RPMI7951 (cell line): ENCODE results near the gene TRIM3. TPM values are rescaled to one million over a fixed set of nuclear protein-coding genes. Genes with fewer than 3 reads are reported as not detected.
A peak's percentile ranks its signal among the peaks of the same experiment; 100 is the strongest.
"Not testable (repeated sequence)": the region's sequence is repeated elsewhere in the genome, so short reads cannot be mapped to it uniquely, and the experiment has no call there.

Experiments used
- DNase-seq: peaks from one replicate; pipeline ENCODE4 v3.0.0-alpha.2; 2012; ENCODE audit warnings: low read depth
- total RNA-seq: library from RNA; depleted of rRNA; stranded (reverse); fragments of >200 nt; shearing (Covaris generic); gene quantifications from 2 replicates; pipeline ENCODE4 v1.2.3, GENCODE V29; 2014; rRNA removed

Gene TRIM3
- 11.3 and 12.2 TPM in 2 replicates for total RNA-seq

DNA sequence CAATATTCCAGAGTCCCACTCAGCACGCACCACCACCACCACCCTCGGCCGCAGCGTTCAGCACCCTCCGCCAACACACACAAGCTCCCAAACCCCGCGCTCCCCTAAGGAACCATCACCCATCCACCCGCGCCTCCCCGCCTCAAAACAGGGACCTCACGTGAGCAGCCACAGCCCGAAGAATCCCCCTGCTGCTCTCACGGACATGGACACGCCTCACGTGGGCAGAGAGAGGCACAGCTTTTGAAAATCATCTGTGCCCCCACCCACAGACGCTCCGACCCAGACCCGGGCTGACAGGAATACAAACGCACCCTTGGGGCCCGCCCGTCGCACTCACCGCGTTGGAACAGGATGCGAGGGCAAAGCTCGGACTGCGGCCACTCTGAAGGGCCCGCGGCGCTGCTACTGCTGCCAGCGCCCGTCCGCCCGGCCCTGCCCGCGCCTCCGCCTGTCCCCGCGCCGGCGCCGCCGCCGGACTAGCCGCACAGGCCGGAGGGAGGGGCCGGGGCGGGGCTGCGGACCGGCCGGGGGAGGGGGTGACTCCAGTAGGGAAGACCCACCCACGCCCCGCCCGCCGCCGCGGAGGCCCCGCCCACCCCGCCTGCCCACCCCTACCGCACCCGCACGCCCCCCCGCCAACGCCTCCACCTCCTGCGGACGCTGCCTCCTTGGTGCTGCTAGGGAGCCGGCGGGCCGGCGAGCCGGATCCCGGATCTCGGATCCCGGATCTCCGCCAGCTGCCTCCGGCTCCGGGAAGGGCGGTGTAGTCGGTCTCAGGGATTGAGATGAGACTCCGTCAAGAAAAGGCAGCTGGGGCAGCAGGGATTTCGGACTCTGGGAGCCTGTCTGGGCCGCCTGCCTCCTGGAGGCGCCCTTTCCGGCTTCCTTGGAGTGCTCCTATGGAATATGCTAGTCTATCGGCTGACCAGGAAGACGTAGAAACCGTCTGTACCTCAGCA is at the start of gene TRIM3:
TSS of gene TRIM3 (minus strand) at position 491 of the 962 bp plus-strand sequence. CDS start 8,246 bp downstream, outside the sequence.
- peak; percentile 85 for DNase-seq

DNA sequence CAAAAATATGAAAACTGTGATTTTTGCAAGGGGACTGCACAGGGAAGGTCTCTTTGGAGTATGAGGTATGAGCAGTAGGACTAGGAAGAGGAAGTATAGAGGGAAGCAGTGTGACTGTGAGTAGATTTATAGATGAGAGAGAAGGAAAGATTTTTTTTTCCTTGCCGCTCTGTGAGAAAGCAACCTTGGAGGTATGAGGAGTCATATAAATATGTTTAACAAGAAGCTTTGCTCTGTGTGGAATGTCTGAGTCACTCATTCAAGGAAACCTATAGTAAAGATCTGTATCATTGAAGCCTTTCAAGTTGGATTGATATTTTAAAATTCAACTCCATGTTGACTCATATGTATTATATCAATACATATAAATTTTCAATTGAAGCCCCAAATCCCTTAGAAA is 49.5 kb upstream of the TRIM3 start:
- peak; percentile 21 for DNase-seq

DNA sequence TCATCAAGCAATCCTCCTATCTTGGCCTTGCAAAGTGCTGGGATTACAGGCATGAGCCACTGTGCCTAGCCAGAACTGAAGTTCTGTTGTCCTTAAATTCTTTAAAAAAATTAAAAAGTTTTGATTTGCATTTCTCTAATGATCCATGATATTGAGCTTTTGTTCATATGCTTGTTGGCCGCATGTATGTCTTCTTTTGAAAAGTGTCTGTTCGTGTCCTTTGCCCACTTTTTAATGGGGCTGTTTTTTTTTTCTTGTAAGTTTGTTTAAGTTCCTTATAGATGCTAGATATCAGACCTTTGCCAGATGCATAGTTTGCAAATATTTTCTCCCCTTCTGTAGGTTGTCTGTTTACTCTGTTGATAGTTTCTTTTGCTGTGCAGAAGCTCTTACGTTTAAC is 48.2 kb upstream of the TRIM3 start:
- not testable (repeated sequence) for DNase-seq

DNA sequence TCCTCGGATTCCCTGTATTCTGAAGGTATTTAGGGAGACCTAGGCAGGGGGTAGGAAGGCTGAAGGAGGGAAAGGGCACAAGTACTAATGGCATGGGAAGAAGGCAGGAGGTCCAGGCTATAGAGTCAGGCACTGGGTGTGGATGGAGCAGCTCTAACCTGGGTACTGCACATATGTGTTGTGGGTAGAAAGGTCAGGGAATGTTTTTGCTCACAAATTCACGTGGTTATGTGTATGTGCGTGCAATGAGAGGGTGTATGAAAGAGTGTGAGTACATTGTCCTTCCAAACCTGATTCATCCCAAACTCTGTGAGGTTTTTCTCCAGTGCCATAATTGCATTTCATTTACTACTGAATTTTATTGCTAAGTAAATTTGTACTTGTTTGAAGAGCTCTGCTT is 46.5 kb upstream of the TRIM3 start:
- no peak for DNase-seq

DNA sequence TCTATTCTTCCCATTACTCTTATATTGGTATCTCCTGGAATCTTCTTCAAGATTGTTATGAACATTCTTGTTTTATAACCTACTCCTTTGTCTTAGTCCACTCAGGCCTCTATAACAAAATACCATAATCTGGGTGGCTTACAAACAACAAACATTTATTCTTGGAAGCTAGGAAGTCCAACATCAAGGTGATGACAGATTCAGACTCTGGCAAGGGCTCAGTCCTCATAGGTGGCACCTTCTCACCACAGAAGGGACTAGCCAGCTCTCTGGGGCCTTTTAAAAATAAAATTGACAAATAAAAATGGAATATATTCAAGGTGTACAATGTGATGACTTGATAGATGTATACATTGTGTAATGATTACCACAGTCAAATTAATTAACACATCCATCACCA is 43.1 kb upstream of the TRIM3 start:
- DNase-seq: no peak

DNA sequence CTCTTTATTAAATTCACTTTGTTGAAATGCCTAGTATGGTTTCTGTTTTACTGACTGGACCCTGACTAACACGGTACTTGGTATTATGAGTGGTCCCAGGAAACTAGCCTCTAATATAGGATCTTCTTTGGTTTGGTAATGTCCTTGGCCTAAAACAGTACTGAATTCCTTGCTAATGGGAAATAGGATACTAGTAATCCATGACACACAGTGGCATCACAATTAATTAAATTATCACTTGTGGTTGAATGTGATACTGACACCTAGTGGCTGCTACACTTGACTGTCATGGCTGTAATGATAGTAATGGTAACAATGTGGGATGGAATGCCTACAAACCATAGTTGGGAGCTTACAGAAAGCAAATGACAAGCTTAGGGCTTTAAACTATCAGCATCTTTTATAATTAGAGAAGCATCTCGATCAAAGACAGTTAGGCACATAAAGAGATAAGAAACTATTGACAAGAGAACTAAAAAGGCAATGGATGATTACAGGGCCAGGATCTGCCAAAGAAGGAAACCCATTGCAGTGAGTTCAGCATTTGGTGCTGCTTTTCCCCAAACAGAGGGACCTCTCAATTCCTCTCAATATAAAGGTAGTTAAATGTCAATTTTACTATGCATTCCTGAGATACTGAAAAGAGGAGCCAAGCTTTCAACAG is 32.0 kb upstream of the TRIM3 start:
- DNase-seq: peak; percentile 68

DNA sequence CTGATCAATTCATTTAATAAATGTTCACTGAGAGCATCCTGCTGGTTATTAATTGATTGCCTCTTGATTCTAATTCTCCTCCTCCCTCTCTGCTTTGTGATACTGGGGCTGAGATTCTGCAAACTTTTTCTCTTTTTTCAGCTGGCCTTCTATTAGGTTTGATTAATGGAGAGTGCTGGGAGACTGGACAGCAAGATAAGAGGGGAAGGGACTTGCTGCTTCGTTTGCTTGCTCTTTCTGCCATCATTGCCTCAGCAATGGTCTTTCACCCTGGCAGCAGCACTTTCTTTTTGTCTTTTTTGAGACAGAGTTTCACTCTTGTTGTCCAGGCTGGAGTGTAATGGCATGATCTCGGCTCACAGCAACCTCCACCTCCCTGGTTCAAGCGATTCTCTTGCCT is 30.4 kb upstream of the TRIM3 start:
- DNase-seq: no peak

DNA sequence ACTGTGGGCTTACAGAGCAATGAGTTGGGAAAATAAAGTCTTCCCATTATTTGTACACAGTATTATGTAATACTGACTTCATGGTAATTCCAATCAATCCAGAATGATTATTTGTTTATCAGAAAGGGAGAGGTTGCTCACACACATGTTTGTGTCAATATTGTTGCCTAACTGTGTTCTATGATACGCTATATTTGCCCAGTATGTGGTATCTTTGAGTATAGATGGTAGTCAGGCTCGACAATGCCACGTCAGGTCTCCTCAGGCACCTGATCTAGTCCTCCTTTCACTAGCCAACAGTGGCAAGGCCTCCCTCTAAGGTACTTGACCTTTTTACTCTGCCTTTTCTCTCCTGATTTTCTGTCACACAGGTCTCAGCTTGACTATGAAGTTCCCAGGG is 28.6 kb upstream of the TRIM3 start:
- no peak for DNase-seq

DNA sequence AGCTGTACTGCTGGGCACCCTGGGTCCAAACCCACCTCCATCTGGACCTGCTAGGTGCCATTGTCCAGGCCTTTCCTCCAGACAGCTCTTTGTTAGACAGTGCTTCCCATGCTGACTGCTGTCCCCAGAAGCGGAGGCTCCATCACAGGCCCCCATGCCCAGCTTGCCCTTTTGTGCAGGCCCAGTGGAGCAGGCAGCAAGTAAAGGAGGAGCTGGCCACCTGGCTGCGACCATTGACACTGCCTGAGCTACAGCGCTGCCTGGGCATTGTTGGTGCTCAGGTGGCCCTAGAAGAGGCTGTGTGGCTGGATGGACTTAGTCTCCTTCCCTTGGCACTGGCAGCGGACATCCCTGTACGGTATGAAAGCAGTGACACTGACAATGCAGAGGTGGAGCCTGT is 24.8 kb upstream of the TRIM3 start:
- DNase-seq: no peak

DNA sequence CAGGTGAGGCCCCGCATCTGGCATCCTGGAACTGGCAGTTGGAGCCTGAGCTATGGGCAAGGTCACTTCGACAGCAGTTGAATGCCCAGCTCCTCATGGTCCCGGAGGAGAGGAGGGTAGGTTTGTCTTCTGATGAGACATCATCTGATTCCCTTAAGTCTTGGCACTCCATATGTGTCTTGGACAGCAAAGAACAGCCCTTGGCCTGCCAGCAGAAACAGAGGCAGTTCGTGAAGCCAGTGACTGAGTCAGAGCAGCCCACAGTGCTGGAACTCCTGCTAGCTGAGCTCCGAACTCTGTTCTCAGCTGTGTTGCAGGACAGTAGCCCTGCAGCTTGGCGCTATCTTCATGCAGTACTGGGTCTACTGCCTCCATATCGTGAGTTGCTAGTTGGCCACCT is 24.4 kb upstream of the TRIM3 start:
- no peak for DNase-seq

DNA sequence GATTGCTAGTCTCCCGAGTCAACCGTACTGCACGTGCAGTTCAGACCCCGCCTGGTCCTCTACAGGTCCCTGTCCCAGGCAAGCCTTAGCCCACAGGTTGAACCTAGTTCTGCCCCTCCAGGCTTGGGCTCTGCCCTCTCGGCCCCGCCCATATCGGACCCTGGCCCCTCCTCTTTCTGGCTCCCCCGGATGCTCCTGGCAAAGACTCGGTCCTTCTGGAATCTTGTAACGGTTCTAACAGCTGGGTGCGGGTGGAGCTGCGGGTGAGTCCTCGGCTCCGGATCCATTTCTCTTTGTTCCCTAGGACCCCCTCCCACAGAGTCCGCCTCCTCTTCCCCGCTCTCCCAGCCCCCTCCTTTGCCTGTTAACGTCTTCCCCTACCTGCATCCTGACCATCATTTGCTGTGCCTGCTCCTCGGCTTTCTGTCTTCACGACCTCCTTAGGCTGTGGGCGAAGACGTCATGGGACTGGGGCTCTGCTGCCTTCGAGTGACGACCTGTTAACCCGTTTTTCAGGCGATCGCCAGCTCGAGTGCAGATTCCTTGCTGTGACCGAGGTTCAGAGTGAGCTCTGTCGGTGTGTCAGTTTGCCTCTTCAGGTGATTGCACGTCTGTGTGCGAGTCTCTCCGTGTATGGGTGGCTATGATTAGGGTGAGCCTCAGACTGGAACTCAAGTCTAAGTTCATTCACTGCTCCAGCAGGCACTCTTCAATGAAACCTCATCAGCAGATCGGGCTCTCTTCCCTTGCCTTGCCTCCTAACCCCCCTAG is 23.5 kb upstream of the TRIM3 start, which contains the start of gene DNHD1:
TSS of gene DNHD1 (plus strand) at position 212 of the 771 bp plus-strand sequence. CDS start 936 bp downstream, outside the sequence.
- no peak for DNase-seq

DNA sequence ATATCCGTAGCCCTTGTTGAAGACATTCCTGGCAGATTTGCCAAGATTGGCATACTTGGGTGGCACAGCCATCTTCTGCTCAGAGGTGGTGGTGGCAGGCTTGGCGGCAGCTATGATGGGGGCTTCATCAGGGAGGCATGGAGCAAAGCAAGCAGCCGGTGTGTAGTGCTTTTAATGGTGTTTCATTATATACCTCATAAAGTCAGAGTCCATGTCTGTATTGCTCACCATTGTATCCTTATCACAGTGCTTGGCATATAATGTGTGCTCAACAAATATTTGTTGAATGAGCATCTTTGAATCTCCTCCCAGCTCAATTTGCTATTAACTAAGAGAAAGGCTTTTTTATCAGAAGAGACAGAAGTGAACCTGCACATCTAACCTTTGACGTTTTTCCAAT is 15.6 kb upstream of the TRIM3 start:
- no peak for DNase-seq

DNA sequence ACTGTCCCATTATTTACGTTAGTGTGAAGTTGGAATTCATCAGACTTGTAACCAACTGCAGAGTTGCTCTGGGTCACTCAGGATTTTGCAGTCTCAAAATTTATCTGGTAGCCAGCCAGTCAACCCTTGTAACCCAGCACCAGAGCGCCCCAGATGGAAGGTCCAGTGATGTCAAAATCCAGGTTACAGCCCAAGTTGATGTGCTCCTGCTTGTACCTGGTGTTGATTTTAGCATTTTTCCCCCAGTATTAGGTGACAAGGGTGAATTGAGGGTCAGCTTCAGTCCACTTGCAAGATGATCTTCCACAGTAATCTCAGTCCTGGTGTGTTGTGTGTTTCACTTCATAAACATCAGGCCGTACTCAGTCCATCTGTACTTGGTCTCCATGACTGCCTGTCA is 15.1 kb upstream of the TRIM3 start:
- no peak for DNase-seq

DNA sequence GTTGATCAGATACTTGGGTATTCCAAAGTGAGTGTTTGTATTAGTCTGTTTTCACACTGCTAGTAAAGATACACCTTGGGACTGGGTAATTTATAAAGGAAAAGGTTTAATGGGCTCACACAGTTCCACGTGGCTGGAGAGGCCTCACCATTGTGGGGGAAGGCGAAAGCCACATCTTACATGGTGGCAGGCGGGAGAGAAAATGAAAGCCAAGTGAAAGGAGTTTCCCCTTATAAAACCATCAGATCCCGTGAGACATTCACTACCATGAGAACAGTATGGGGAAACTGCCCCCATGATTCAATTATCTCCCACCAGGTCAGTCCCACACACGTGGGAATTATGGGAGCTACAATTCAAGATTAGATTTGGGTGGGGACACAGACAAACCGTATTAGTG is 14.6 kb upstream of the TRIM3 start:
- no peak for DNase-seq

DNA sequence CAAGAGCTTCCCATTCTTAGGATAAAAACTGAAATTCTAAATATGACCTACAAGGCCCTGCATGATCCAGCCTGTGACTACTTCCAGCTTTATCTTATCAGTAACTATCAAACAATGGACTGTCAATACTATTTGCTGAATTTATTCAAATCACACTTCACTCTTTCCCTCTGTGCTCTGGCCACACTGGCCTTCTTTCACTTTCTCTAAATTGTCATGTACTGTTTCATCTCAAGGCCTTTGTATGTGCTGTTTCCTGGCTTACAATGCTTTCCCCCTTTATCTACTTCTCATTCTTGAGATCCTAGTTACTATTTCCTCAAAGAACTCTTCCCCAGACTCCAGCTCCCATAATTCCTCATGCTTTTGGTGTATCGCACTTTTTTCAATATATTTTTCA is 13.2 kb upstream of the TRIM3 start:
- no peak for DNase-seq

DNA sequence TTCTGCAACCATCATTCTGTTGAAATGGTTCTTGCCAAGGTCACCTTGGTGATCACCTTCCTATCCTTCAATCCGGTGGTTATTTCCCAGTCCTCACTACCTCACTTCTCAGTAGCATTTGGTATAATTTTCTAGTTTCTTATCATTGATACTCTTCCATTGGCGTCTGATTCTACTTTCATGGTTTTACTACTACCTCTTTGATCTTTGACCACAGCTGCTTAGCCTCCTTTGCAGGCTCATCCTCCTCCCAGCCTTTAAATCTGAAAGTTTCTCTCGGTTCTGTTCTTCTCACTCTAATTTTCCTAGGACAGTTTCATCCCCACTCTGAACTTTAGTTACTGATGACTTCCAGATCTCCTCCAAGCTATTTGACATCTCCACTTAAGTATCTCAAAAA is 12.5 kb upstream of the TRIM3 start:
- no peak for DNase-seq

DNA sequence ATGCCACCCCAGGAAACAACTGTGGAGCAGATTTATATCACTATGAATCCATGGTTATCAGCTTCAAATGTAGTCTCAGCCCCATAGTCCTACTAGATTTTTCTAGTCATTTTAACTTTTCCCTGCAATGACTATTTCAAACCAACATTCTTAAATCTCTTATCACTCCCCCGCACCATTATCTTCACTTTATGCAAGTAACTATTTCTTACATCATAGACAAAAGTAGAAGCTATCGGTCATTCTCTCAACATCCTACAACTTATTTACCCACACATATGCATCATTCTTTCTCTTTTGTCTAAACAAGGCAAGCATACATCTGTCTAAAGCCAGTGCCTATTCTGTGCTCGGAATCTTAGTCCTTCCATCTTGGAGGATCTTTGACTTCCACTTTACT is 11.9 kb upstream of the TRIM3 start:
- DNase-seq: no peak

DNA sequence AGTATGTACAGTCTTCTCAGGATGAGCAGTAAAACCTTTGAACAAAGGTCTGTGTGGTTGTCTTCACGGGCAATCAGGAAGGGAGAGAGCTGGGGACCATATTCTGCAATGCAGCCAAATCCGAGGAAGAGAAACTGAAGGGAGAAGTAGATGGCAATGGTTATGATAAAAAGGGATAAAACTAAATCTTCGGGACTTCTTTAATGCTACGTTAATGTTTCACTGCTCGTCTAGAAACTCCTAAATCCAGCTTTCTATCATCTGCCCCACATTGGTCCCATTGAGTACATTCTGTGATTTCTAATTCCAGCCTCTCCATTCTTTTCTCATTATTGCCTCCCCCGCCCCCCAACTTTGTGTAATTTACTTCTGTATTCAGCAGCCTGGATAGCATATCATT is 9.3 kb upstream of the TRIM3 start:
- no peak for DNase-seq

DNA sequence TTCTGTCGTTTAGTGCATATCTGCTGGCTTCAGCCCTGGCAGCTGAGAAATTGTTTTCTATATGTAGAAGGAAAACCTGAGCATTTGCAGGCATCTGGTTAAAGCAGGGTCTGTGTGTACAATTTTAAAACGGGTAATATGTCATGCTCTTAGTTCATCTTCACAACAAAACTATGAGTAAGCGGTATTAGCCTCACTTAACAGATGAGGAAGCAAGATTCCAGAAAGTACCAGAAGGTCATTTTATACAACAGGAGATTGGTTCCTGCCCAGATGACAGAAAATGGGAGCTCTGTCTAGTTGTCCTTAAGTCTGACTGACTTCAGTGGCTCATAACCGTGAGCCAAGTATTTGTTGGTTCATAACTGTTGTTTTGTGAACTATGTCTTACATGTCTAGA is 8.7 kb upstream of the TRIM3 start:
- no peak for DNase-seq

DNA sequence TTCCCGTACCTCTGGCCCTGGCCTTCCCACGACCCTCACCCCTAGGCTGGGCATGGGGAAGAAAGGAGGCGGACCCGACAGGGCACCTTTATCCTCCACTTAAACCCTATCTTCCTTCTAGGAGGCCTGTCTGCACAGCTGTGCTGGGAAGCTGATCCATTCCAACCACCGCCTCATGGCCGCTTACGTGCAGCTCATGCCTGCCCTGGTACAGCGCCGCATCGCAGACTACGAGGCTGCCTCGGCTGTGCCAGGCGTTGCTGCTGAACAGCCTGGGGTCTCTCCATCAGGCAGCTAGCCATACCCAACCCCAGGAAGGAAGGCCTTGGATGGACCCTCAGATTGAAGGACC is 8.2 kb upstream of the TRIM3 start:
- no peak for DNase-seq

DNA sequence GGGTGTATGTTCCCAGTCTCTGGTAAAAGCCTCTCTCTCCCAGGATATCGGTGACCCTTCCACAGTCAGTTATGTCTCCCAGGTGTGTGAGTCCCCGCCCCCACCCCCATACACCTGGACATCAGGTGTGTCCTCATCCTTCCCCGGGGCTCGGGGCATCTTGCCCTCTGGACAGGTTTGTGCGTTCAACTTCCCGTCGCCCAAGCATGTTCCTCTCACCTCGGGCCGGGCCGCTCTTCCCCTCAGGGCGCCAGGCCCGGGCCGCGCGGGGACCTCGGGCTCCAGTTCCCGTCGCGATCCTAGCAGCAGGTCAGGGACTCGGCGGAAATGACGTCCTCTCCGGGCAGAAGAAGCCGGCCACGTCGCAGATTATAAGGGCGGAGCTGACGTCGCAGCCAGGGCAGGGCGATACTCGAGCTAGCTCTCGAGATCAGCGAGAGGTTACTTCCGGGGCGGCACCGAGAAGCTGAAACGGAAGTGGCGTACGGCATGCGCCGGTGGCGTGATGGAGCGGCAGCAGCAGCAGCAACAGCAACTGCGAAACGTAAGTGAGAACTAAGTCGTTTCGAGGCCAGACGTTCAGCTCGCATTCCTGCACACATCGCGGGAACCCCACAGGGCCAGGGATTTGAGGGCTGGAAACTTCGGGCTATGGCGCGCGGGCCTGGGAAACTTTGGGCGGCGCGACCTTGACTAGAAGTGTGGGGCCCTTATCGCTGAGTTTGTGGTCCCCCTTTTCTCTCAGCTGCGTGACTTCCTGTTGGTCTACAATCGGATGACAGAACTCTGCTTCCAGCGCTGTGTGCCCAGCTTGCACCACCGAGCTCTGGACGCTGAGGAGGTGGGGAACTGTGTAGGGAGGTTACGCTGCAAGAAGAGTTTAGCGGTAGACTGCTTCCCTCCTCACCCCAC is 7.5 kb upstream of the TRIM3 start, which contains the start of the genes ARFIP2 and TIMM10B:
TSS of gene ARFIP2 (minus strand) at position 320 of the 912 bp plus-strand sequence. CDS start 910 bp downstream, outside the sequence.
TSS of gene TIMM10B (plus strand) at position 490 of the 912 bp plus-strand sequence. CDS start at position 506, 16 bp downstream.
- DNase-seq: peak; percentile 96
